ENCODE data around the gene CES2. TPM values are rescaled to one million over a fixed set of nuclear protein-coding genes. Genes with fewer than 3 reads are reported as not detected.

The CES2 gene
- total and polyA plus RNA-seq, 9 of the 15 experiments (the other 6 are each of a cell fraction or from before 2014, with no cell fraction given): 2.2 to 37.9 (median 24.4) TPM

DNA sequence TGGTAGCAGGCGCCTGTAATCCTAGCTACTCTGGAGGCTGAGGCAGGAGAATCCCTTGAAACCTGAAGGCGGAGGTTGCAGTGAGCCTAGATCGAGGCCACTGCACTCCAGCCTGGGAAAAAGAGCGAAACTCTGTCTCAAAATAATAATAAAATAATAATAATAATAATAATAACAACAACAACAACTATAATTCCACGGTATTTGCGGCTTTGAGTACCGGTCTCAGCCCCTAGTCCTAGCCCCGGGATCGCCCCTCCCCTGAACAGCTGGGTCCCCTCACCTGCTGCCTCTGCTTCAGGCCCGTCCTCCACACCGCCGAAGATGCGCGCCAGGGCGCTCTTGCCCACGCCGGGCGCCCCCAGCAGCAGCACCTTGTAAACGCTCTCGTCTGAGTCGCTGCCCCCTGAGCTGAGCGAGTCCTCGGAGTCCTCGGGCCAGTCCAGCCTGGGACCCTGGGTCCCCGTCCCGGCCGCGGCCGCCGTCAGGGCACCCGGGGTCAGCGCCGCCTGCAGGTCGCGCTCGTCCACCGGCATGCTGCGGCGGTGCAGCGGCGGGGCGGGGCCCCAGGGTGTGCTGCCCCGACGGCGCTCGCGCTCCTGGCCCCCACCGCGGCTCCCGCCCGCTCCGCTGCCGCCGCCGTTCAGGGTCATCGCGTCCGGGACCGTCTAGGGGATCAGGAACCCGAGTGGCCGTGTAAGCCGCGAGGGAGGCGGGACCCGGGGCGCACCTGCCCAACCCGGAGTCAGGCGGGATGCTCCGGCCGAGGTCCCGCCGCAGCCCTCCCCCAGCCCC lies 10.6 kb upstream of the CES2 start (continued):
- peak; percentile 52 to 77 (median 66) for TF ChIP-seq CTCF (IDR thresholded peaks at IDR 0.05 in 2 of 3, conservative IDR thresholded peaks at IDR 0.05 in 1 of 3; ENCODE audit: insufficient read depth in 2 of 3, low read depth in 1 of 3, low read length in 3 of 3)
- no peak for TF ChIP-seq CBX3 (IDR thresholded peaks at IDR 0.05; ENCODE audit: borderline replicate concordance in 1 of 2, low read length in 2 of 2)
- peak; percentile 74 to 94; a peak in 3 of 4 replicates for TF ChIP-seq MAZ (CRISPR knock-in tag; conservative IDR thresholded peaks at IDR 0.05 in 1 of 2, IDR thresholded peaks at IDR 0.05 in 1 of 2)
- peak; percentile 80 for TF ChIP-seq CXXC5 (CRISPR knock-in tag; IDR thresholded peaks at IDR 0.05)
- TF ChIP-seq EP400 (IDR thresholded peaks at IDR 0.05): no peak
- peak; percentile 48 for TF ChIP-seq L3MBTL2 (IDR thresholded peaks at IDR 0.05)
- TF ChIP-seq SMC3 (conservative IDR thresholded peaks at IDR 0.05; ENCODE audit: insufficient read depth, low read depth, low read length): peak; percentile 46; the same call in 1 of the 2 replicates
- peak; percentile 63; the same call in 1 of the 2 replicates for TF ChIP-seq ZBTB7A (IDR thresholded peaks at IDR 0.05; ENCODE audit: borderline replicate concordance, control insufficient read depth, low read depth, low read length)
- peak; percentile 45 for TF ChIP-seq SIN3B (IDR thresholded peaks at IDR 0.05; ENCODE audit: low read depth)
- peak; percentile 41; the same call in 1 of the 2 replicates for TF ChIP-seq ATF7 (IDR thresholded peaks at IDR 0.05)
- no peak for TF ChIP-seq HNRNPK (IDR thresholded peaks at IDR 0.05; ENCODE audit: low read depth, low read length, poor library complexity, severe bottlenecking)
- TF ChIP-seq NCOA6 (IDR thresholded peaks at IDR 0.05): peak; percentile 91
- TF ChIP-seq MAFG (tag; conservative IDR thresholded peaks at IDR 0.05): no peak
- TF ChIP-seq, protein P1, sequence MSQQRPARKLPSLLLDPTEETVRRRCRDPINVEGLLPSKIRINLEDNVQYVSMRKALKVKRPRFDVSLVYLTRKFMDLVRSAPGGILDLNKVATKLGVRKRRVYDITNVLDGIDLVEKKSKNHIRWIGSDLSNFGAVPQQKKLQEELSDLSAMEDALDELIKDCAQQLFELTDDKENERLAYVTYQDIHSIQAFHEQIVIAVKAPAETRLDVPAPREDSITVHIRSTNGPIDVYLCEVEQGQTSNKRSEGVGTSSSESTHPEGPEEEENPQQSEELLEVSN (IDR thresholded peaks at IDR 0.05; ENCODE audit: borderline replicate concordance in 1 of 2, extremely low read depth in 1 of 2, insufficient read depth in 1 of 2, insufficient read length in 1 of 2, low read depth in 1 of 2, low read length in 1 of 2, poor library complexity in 1 of 2, severe bottlenecking in 1 of 2): peak in 1 of 2 experiments; percentile 49
